Kidney (tissue), 14 donors: Measurements from ENCODE around the gene MYO7B. TPM values are rescaled to one million over a fixed set of nuclear protein-coding genes. Genes with fewer than 3 reads are reported as not detected.
A peak's percentile ranks its signal among the peaks of the same experiment; 100 is the strongest.

Source experiments
- DNase-seq, 5 donors: peaks; one replicate each; pipeline ENCODE4 v3.0.0-alpha.2; 2013 to 2020
- FAIRE-seq: peaks from 2 replicates; lab custom pipeline; 2012; peaks lifted over from hg19 to GRCh38; lab: Jason Lieb, UNC
- H3K27ac ChIP-seq, 2 donors: one replicate each; pipeline ENCODE4 v1.7.0; 2013; ENCODE audit warnings: low read depth in 2 of 2, low read length in 2 of 2, inconsistent platforms in 1 of 2
- H3K27me3 ChIP-seq: one replicate; pipeline ENCODE4 v1.7.1; 2013; ENCODE audit warnings: low read length, inconsistent platforms; ENCODE audit not compliant: control insufficient read depth, insufficient read depth
- H3K36me3 ChIP-seq, 3 donors: one replicate each; pipeline versions ENCODE4 v1.7.0 to v1.7.1; 2013; ENCODE audit warnings: low read length in 3 of 3, control low read depth in 1 of 3, inconsistent platforms in 1 of 3; ENCODE audit not compliant: insufficient read depth in 3 of 3, control insufficient read depth in 2 of 3
- H3K4me1 ChIP-seq, 3 donors: one replicate each; pipeline versions ENCODE4 v1.7.0 to v1.7.1; 2013; ENCODE audit warnings: low read length in 3 of 3, inconsistent platforms in 1 of 3, low read depth in 1 of 3; ENCODE audit not compliant: control insufficient read depth in 2 of 3, insufficient read depth in 2 of 3
- H3K4me3 ChIP-seq, 3 donors: one replicate each; pipeline versions ENCODE4 v1.7.0 to v1.8.1; 2013; ENCODE audit warnings: low read length in 3 of 3, control low read depth in 1 of 3, inconsistent platforms in 1 of 3
- H3K9ac ChIP-seq, 3 donors: one replicate each; pipeline versions ENCODE4 v1.7.0 to v1.7.1; 2013; ENCODE audit warnings: low read length in 3 of 3, control low read depth in 1 of 3, inconsistent platforms in 1 of 3
- H3K9me3 ChIP-seq, 3 donors: one replicate each; pipeline versions ENCODE4 v1.7.0 to v1.7.1; 2013; ENCODE audit warnings: low read length in 3 of 3, control low read depth in 1 of 3, inconsistent platforms in 1 of 3; ENCODE audit not compliant: control insufficient read depth in 2 of 3, insufficient read depth in 1 of 3
- CTCF ChIP-seq: IDR thresholded peaks from 3 replicates; pipeline ENCODE4 v1.5.1; 2012; ENCODE audit warnings: mild to moderate bottlenecking, moderate library complexity, borderline replicate concordance; ENCODE audit not compliant: insufficient read depth; ENCODE audit errors: extremely low read depth
- intact Hi-C: fragments of 100-400 bp; cut with DNase I; formaldehyde crosslinking; loops from one replicate; pipeline ENCODE4 v1.11.1; 2022
- polyA plus RNA-seq: library from polyadenylated mRNA; stranded (reverse); fragments of 350-450 nt; fragmentation: Illumina TruSeq; extraction: RNeasy Lipid Tissue Mini Kit (QIAGEN cat#74804); gene quantifications from one replicate; pipeline ENCODE4 v1.2.3, GENCODE V29; 2014; ENCODE audit warnings: low read depth, low replicate concordance; ENCODE audit not compliant: insufficient read depth
- total RNA-seq: library from RNA; stranded (reverse); fragmentation: NEBNext Ultra II Directional; extraction: Animal tissue kit (Norgen Biotek cat#: 25700); gene quantifications from one replicate; pipeline ENCODE4 v1.2.1, GENCODE V29; 2021
- donor health status: control.
- donor health status: control.
- donor health status: control.
- donor health status: control.
- donor health status: control.
- donor health status: DM: yes; HTN: yes; CAD: no.
- donor health status: Normal renal cell carcinoma (clear cell type).

MYO7B gene
- total and polyA plus RNA-seq, 2 donors from 2014 or later: 11.0 to 22.2 TPM

GRCh38 chr2:127659408-127660290, 124.2 kb downstream of the MYO7B start:
- H3K9me3 ChIP-seq: no peaks in the 10 kb centered on the region
- no peak for FAIRE-seq
- no peak overlapping the region for H3K9ac ChIP-seq
- H3K27me3 ChIP-seq: peaks cover 2% of the 10 kb centered on the region
- H3K4me1 ChIP-seq: peaks cover 0 to 28% (median 0%) of the 10 kb centered on the region in 3 donors
- no peak overlapping the region for H3K4me3 ChIP-seq
- no peaks in the 10 kb centered on the region for H3K36me3 ChIP-seq
- peak overlapping the region; percentile 55 to 63 for H3K27ac ChIP-seq
- peak in 2 of 5 donors; percentile 35 to 84 for DNase-seq
- no peak for TF ChIP-seq CTCF
- intact Hi-C loops: no loop called here

- Histone ChIP-seq H3K9ac (no peak overlapping the region), H3K4me1 (peaks cover 0 to 28% (median 0%) of the 10 kb centered on the region in 3 donors), H3K27me3 (peaks cover 2% of the 10 kb centered on the region), H3K36me3 (no peaks in the 10 kb centered on the region), H3K4me3 (no peak overlapping the region), H3K27ac (peak overlapping the region; percentile 44 to 63), H3K9me3 (no peaks in the 10 kb centered on the region)
- DNase-seq: no peak
- FAIRE-seq: no peak
- no peak for TF ChIP-seq CTCF
- intact Hi-C loops: no loop called here
Measured at GRCh38 chr2:127660291-127660578, 124.8 kb downstream of the MYO7B start.

GRCh38 chr2:127661072-127661649, 125.7 kb downstream of the MYO7B start:
- Histone ChIP-seq H3K36me3 (no peaks in the 10 kb centered on the region), H3K27me3 (peaks cover 2% of the 10 kb centered on the region), H3K27ac (peak overlapping the region; percentile 22 to 44), H3K4me3 (no peak overlapping the region), H3K4me1 (peaks cover 0 to 24% (median 0%) of the 10 kb centered on the region in 3 donors), H3K9ac (no peak overlapping the region), H3K9me3 (no peaks in the 10 kb centered on the region)
- DNase-seq (peak in 1 of 5 donors; percentile 35), FAIRE-seq (no peak)
- intact Hi-C loops: no loop called here
- TF ChIP-seq CTCF: no peak
